ENCODE results near the gene ELMO3.
A peak's percentile ranks its signal among the peaks of the same experiment; 100 is the strongest.

ELMO3 gene

GRCh38 chr16:67248401-67249177, 49.7 kb downstream of the ELMO3 start, which contains the start of gene SLC9A5:
TSS of gene SLC9A5 (plus strand) at chr16:67248979. CDS start at chr16:67249015, 36 bp downstream.
- FAIRE-seq (no peak), DNase-seq (ENCODE audit: extremely low spot score, insufficient read length, low read depth) (peak; percentile 23)

- DNase-seq (ENCODE audit: extremely low spot score, insufficient read length, low read depth), result no peak
- FAIRE-seq, result no peak
These were observed 50.5 kb downstream of the ELMO3 start for GRCh38 chr16:67249178-67250044.

GRCh38 chr16:67250045-67250327, 51.1 kb downstream of the ELMO3 start:
- DNase-seq (ENCODE audit: extremely low spot score, insufficient read length, low read depth) (no peak), FAIRE-seq (no peak)

GRCh38 chr16:67252609-67253497, 53.9 kb downstream of the ELMO3 start:
- FAIRE-seq (no peak), DNase-seq (ENCODE audit: extremely low spot score, insufficient read length, low read depth) (no peak)

All from GM18507 (cell line).